PFSK-1 (cell line): ENCODE results near the gene LAT.

Experiments
- POLR2AphosphoS5 ChIP-seq: IDR thresholded peaks from 2 replicates; pipeline ENCODE4 v1.6.1; 2012; ENCODE audit warnings: low read depth, mild to moderate bottlenecking, control low read depth, low read length, moderate library complexity
- TAF1 ChIP-seq: IDR thresholded peaks from 2 replicates; pipeline ENCODE4 v1.6.1; 2012; ENCODE audit warnings: low read length, control low read depth, borderline replicate concordance; ENCODE audit not compliant: insufficient read depth
- TF ChIP-seq, protein P1 (sequence below), 2 experiments: IDR thresholded peaks; 2 replicates each; pipeline versions ENCODE4 v1.6.1 to v1.8.0; 2011 to 2012; ENCODE audit warnings: low read depth in 2 of 2, low read length in 2 of 2, control low read depth in 1 of 2, inconsistent platforms in 1 of 2, mild to moderate bottlenecking in 1 of 2, moderate library complexity in 1 of 2; ENCODE audit not compliant: insufficient read depth in 1 of 2

GRCh38 chr16:28999577-28999976, 14.7 kb downstream of the LAT start:
- TF ChIP-seq, protein P1, sequence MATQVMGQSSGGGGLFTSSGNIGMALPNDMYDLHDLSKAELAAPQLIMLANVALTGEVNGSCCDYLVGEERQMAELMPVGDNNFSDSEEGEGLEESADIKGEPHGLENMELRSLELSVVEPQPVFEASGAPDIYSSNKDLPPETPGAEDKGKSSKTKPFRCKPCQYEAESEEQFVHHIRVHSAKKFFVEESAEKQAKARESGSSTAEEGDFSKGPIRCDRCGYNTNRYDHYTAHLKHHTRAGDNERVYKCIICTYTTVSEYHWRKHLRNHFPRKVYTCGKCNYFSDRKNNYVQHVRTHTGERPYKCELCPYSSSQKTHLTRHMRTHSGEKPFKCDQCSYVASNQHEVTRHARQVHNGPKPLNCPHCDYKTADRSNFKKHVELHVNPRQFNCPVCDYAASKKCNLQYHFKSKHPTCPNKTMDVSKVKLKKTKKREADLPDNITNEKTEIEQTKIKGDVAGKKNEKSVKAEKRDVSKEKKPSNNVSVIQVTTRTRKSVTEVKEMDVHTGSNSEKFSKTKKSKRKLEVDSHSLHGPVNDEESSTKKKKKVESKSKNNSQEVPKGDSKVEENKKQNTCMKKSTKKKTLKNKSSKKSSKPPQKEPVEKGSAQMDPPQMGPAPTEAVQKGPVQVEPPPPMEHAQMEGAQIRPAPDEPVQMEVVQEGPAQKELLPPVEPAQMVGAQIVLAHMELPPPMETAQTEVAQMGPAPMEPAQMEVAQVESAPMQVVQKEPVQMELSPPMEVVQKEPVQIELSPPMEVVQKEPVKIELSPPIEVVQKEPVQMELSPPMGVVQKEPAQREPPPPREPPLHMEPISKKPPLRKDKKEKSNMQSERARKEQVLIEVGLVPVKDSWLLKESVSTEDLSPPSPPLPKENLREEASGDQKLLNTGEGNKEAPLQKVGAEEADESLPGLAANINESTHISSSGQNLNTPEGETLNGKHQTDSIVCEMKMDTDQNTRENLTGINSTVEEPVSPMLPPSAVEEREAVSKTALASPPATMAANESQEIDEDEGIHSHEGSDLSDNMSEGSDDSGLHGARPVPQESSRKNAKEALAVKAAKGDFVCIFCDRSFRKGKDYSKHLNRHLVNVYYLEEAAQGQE (IDR thresholded peaks at IDR 0.05; ENCODE audit: insufficient read depth in 1 of 2, low read depth in 2 of 2, low read length in 2 of 2), result no peak
- TF ChIP-seq POLR2AphosphoS5 (no peak), TAF1 (no peak)
